ENCODE results near the gene MAEA.

DNA sequence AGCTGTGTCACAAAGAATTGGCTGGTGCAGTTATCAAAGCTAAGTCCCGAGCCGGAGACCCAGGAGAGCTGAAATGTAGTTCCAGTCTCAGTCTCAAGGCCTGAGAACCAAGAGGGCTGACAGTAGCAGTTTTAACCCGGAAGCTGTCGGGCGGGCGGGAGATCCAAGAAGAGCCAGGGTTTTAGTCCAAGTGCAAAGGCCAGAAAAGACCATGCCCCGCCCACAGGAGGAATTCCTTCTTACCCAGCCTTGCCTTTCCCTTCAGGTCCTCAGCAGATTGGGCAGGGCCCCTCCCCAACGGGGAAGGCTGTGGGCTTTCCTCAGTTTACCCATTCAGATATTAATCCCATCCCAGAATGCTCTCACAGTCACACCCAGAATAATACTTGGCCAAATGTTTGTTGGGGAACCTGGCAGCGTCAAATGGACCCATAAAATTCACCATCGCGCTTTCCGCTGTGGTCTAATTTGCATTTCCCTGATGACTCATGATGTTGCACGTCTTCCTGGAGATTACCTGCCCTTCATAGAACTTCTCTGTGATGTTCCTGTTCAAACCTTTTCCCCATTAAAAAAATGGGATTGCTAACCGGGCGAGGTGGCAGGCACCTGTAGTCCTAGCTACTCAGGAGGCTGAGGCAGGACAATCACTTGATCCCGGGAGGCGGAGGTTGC is 16.2 kb downstream of the MAEA start:
- TF ChIP-seq, protein P1, sequence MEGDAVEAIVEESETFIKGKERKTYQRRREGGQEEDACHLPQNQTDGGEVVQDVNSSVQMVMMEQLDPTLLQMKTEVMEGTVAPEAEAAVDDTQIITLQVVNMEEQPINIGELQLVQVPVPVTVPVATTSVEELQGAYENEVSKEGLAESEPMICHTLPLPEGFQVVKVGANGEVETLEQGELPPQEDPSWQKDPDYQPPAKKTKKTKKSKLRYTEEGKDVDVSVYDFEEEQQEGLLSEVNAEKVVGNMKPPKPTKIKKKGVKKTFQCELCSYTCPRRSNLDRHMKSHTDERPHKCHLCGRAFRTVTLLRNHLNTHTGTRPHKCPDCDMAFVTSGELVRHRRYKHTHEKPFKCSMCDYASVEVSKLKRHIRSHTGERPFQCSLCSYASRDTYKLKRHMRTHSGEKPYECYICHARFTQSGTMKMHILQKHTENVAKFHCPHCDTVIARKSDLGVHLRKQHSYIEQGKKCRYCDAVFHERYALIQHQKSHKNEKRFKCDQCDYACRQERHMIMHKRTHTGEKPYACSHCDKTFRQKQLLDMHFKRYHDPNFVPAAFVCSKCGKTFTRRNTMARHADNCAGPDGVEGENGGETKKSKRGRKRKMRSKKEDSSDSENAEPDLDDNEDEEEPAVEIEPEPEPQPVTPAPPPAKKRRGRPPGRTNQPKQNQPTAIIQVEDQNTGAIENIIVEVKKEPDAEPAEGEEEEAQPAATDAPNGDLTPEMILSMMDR (conservative IDR thresholded peaks at IDR 0.05; ENCODE audit: low read depth in 2 of 2): no peak
- no peak for TF ChIP-seq STAT1 (IDR thresholded peaks at IDR 0.05; ENCODE audit: unreplicated experiment)
- no peak for TF ChIP-seq POLR2AphosphoS5 (IDR thresholded peaks at IDR 0.05; ENCODE audit: low read depth)
- TF ChIP-seq CREB1 (CRISPR knock-in tag; IDR thresholded peaks at IDR 0.05; ENCODE audit: low read depth): no peak
- TF ChIP-seq, protein P2, sequence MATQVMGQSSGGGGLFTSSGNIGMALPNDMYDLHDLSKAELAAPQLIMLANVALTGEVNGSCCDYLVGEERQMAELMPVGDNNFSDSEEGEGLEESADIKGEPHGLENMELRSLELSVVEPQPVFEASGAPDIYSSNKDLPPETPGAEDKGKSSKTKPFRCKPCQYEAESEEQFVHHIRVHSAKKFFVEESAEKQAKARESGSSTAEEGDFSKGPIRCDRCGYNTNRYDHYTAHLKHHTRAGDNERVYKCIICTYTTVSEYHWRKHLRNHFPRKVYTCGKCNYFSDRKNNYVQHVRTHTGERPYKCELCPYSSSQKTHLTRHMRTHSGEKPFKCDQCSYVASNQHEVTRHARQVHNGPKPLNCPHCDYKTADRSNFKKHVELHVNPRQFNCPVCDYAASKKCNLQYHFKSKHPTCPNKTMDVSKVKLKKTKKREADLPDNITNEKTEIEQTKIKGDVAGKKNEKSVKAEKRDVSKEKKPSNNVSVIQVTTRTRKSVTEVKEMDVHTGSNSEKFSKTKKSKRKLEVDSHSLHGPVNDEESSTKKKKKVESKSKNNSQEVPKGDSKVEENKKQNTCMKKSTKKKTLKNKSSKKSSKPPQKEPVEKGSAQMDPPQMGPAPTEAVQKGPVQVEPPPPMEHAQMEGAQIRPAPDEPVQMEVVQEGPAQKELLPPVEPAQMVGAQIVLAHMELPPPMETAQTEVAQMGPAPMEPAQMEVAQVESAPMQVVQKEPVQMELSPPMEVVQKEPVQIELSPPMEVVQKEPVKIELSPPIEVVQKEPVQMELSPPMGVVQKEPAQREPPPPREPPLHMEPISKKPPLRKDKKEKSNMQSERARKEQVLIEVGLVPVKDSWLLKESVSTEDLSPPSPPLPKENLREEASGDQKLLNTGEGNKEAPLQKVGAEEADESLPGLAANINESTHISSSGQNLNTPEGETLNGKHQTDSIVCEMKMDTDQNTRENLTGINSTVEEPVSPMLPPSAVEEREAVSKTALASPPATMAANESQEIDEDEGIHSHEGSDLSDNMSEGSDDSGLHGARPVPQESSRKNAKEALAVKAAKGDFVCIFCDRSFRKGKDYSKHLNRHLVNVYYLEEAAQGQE (IDR thresholded peaks at IDR 0.05; ENCODE audit: unreplicated experiment): no peak
- TF ChIP-seq EZH2phosphoT487 (IDR thresholded peaks at IDR 0.05; ENCODE audit: unreplicated experiment): no peak
- no peak for TF ChIP-seq EZH2 (IDR thresholded peaks at IDR 0.05; ENCODE audit: low read depth, unreplicated experiment)
- no peak for TF ChIP-seq ZNF114 (CRISPR knock-in tag; IDR thresholded peaks at IDR 0.05)
- TF ChIP-seq NANOG (IDR thresholded peaks at IDR 0.05; ENCODE audit: borderline replicate concordance): no peak
- TF ChIP-seq, protein P3, sequence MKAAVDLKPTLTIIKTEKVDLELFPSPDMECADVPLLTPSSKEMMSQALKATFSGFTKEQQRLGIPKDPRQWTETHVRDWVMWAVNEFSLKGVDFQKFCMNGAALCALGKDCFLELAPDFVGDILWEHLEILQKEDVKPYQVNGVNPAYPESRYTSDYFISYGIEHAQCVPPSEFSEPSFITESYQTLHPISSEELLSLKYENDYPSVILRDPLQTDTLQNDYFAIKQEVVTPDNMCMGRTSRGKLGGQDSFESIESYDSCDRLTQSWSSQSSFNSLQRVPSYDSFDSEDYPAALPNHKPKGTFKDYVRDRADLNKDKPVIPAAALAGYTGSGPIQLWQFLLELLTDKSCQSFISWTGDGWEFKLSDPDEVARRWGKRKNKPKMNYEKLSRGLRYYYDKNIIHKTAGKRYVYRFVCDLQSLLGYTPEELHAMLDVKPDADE (IDR thresholded peaks at IDR 0.05): no peak
- TF ChIP-seq JUNB (IDR thresholded peaks at IDR 0.05; ENCODE audit: unreplicated experiment): no peak
- TF ChIP-seq ZNF331 (CRISPR knock-in tag; IDR thresholded peaks at IDR 0.05; ENCODE audit: low read depth): no peak
